H1 (cell line): ENCODE measurements around the gene CBFB. TPM values are rescaled to one million over a fixed set of nuclear protein-coding genes. Genes with fewer than 3 reads are reported as not detected.

ENCODE experiments used
- CTCF ChIA-PET: fragments of 300-600 bp; sonication (Branson Sonifier 250); formaldehyde crosslinking; loops from one replicate; lab custom pipeline; 2021; ENCODE audit not compliant: partially characterized antibody; lab: Charles Lee
- POLR2A ChIA-PET: fragments of 300-600 bp; sonication (Branson Sonifier 250); formaldehyde crosslinking; loops from one replicate; lab custom pipeline; 2021; ENCODE audit warnings: inconsistent platforms; ENCODE audit not compliant: partially characterized antibody; lab: Charles Lee
- DNase-seq, 2 experiments: peaks; one replicate each; pipeline versions ENCODE4 v3.0.0 to v3.0.0-alpha.2; 2010 to 2022; ENCODE audit warnings: low spot score in 2 of 2, low read depth in 1 of 2, mixed read lengths in 1 of 2
- FAIRE-seq: peaks from 2 replicates; lab custom pipeline; 2011; peaks lifted over from hg19 to GRCh38; lab: Jason Lieb, UNC
- H2AFZ ChIP-seq: 2 replicates; pipeline ENCODE4 v1.8.1; 2012; ENCODE audit warnings: low read length, inconsistent platforms
- H2AK5ac ChIP-seq: 2 replicates; pipeline ENCODE4 v1.6.1; 2013; ENCODE audit warnings: low read depth, low read length
- H2BK120ac ChIP-seq: replicated peaks from 2 replicates; pipeline ENCODE3; 2013; ENCODE audit warnings: low read depth, low read length, inconsistent platforms
- H2BK12ac ChIP-seq: 2 replicates; pipeline ENCODE4 v1.6.1; 2013; ENCODE audit warnings: low read depth, low read length
- H2BK15ac ChIP-seq: 2 replicates; pipeline ENCODE4 v1.6.1; 2013; ENCODE audit warnings: low read length
- H2BK20ac ChIP-seq: 2 replicates; pipeline ENCODE4 v1.6.1; 2013; ENCODE audit warnings: low read length
- H2BK5ac ChIP-seq: 2 replicates; pipeline ENCODE4 v1.6.1; 2013; ENCODE audit warnings: low read depth, low read length
- H3K14ac ChIP-seq: 2 replicates; pipeline ENCODE4 v1.6.1; 2013; ENCODE audit warnings: inconsistent platforms; ENCODE audit not compliant: insufficient read length
- H3K18ac ChIP-seq: 2 replicates; pipeline ENCODE4 v1.6.1; 2013; ENCODE audit warnings: low read length; ENCODE audit errors: extremely low read depth
- H3K23ac ChIP-seq: 2 replicates; pipeline ENCODE4 v1.6.1; 2013; ENCODE audit warnings: inconsistent platforms; ENCODE audit not compliant: insufficient read length
- H3K23me2 ChIP-seq: 2 replicates; pipeline ENCODE4 v1.6.1; 2013; ENCODE audit warnings: low read depth, low read length
- H3K27ac ChIP-seq: 2 replicates; pipeline ENCODE4 v1.6.1; 2011; ENCODE audit warnings: low read depth, low read length, inconsistent platforms
- H3K27me3 ChIP-seq, 4 experiments: replicated peaks in 1 of 4; 1 replicate in 1 of 4; 2 replicates in 3 of 4; pipeline versions ENCODE4 v1.6.1 to v1.8.1; 2011 to 2013; ENCODE audit warnings: low read length in 3 of 4, mild to moderate bottlenecking in 3 of 4, inconsistent platforms in 2 of 4, mixed read lengths in 2 of 4, moderate library complexity in 1 of 4; ENCODE audit not compliant: control insufficient read depth in 3 of 4, insufficient read depth in 3 of 4; ENCODE audit errors: extremely low read depth in 1 of 4
- H3K36me3 ChIP-seq, 4 experiments: 2 replicates each; pipeline versions ENCODE4 v1.6.1 to v1.8.1; 2011 to 2013; ENCODE audit warnings: mild to moderate bottlenecking in 4 of 4, low read length in 3 of 4, moderate library complexity in 2 of 4, control low read depth in 1 of 4, inconsistent platforms in 1 of 4; ENCODE audit not compliant: insufficient read depth in 4 of 4, control insufficient read depth in 2 of 4
- H3K4ac ChIP-seq: replicated peaks from 2 replicates; pipeline ENCODE3; 2013; ENCODE audit warnings: low read length, low read depth, mixed read lengths, inconsistent platforms; ENCODE audit not compliant: insufficient read length
- H3K4me1 ChIP-seq, 4 experiments: replicated peaks in 1 of 4; 1 replicate in 1 of 4; 2 replicates in 3 of 4; pipeline versions ENCODE4 v1.6.1 to v1.8.1; 2011 to 2013; ENCODE audit warnings: low read length in 3 of 4, inconsistent platforms in 2 of 4, mixed read lengths in 1 of 4; ENCODE audit not compliant: insufficient read depth in 4 of 4, control insufficient read depth in 3 of 4
- H3K4me2 ChIP-seq, 2 experiments: 2 replicates each; pipeline versions ENCODE4 v1.6.1 to v1.8.1; 2011 to 2013; ENCODE audit warnings: low read depth in 2 of 2, low read length in 2 of 2, control low read depth in 1 of 2, inconsistent platforms in 1 of 2, mild to moderate bottlenecking in 1 of 2; ENCODE audit not compliant: insufficient read depth in 1 of 2
- H3K4me3 ChIP-seq, 4 experiments: fragments of 200-600, 300-600 bp in 1 of 4; sonication (generic), shearing (Covaris generic), sonication (Bioruptor Twin) in 1 of 4; 2 replicates each; pipeline versions ENCODE4 v1.5.1 to v1.8.1; 2011 to 2016; ENCODE audit warnings: low read length in 4 of 4, low read depth in 3 of 4, control low read depth in 2 of 4, inconsistent platforms in 2 of 4, mild to moderate bottlenecking in 2 of 4, mixed read lengths in 1 of 4, moderate library complexity in 1 of 4; ENCODE audit not compliant: insufficient read depth in 2 of 4; ENCODE audit errors: extremely low read depth in 1 of 4
- H3K56ac ChIP-seq: replicated peaks from 2 replicates; pipeline ENCODE3; 2013; ENCODE audit warnings: low read depth, mild to moderate bottlenecking, mixed read lengths, low read length, inconsistent platforms; ENCODE audit not compliant: insufficient read length
- H3K79me1 ChIP-seq: 2 replicates; pipeline ENCODE4 v1.6.1; 2013; ENCODE audit warnings: low read depth, low read length, control low read depth
- H3K79me2 ChIP-seq, 2 experiments: 2 replicates each; pipeline versions ENCODE4 v1.6.1 to v1.8.1; 2012 to 2013; ENCODE audit warnings: low read length in 2 of 2, mild to moderate bottlenecking in 2 of 2, inconsistent platforms in 1 of 2; ENCODE audit not compliant: insufficient read depth in 2 of 2, control insufficient read depth in 1 of 2
- H3K9ac ChIP-seq, 4 experiments: replicated peaks in 1 of 4; 1 replicate in 1 of 4; 2 replicates in 3 of 4; pipeline versions ENCODE4 v1.6.1 to v1.8.1; 2011 to 2013; ENCODE audit warnings: low read depth in 3 of 4, low read length in 3 of 4, control low read depth in 2 of 4, mild to moderate bottlenecking in 2 of 4, moderate library complexity in 2 of 4, inconsistent platforms in 1 of 4; ENCODE audit errors: extremely low read depth in 1 of 4
- H3K9me3 ChIP-seq, 2 experiments: 2 replicates each; pipeline versions ENCODE4 v1.6.1 to v1.8.1; 2012 to 2013; ENCODE audit warnings: mild to moderate bottlenecking in 2 of 2, moderate library complexity in 2 of 2, control low read depth in 1 of 2, inconsistent platforms in 1 of 2, low read depth in 1 of 2, low read length in 1 of 2, mixed read lengths in 1 of 2; ENCODE audit not compliant: insufficient read depth in 2 of 2
- H4K20me1 ChIP-seq, 2 experiments: replicated peaks in 1 of 2; 2 replicates each; pipeline versions ENCODE3 to v1.8.1; 2011 to 2013; ENCODE audit warnings: inconsistent platforms in 2 of 2, low read length in 2 of 2, mild to moderate bottlenecking in 1 of 2; ENCODE audit not compliant: insufficient read depth in 2 of 2, control insufficient read depth in 1 of 2
- H4K5ac ChIP-seq: 2 replicates; pipeline ENCODE4 v1.6.1; 2013; ENCODE audit warnings: low read length, low read depth, mixed read lengths, inconsistent platforms; ENCODE audit not compliant: insufficient read length
- H4K8ac ChIP-seq: 2 replicates; pipeline ENCODE4 v1.8.0; 2013; ENCODE audit warnings: mild to moderate bottlenecking, moderate library complexity, low read length, inconsistent platforms; ENCODE audit not compliant: insufficient read depth; ENCODE audit errors: extremely low read depth
- H4K91ac ChIP-seq: replicated peaks from 2 replicates; pipeline ENCODE3; 2013; ENCODE audit warnings: low read length, mixed read lengths, inconsistent platforms; ENCODE audit not compliant: insufficient read length
- RAD21 ChIP-seq, 2 experiments: IDR thresholded peaks in 1 of 2; conservative IDR thresholded peaks in 1 of 2; 2 replicates each; pipeline ENCODE4 v1.6.1; 2011; ENCODE audit warnings: low read depth in 2 of 2, low read length in 2 of 2, improper control_type of control experiment in 1 of 2, inconsistent platforms in 1 of 2, mild to moderate bottlenecking in 1 of 2, moderate library complexity in 1 of 2
- WGBS, 2 experiments: shearing (Covaris generic) in 1 of 2; methylation state at CpG; one replicate each; pipeline versions ENCODE4 v1.1.6 to v1.1.7; 2013 to 2015; ENCODE audit warnings: low lambda C conversion rate in 2 of 2, mixed read lengths in 2 of 2, inconsistent platforms in 1 of 2, low coverage in 1 of 2, missing lambda C conversion rate in 1 of 2; ENCODE audit not compliant: insufficient replicate concordance in 2 of 2, insufficient coverage in 1 of 2, insufficient read length in 1 of 2; ENCODE audit errors: extremely low coverage in 1 of 2, missing lambda C conversion rate in 1 of 2; 5-methylcytosine and 5-hydroxymethylcytosine counted together
- polyA plus RNA-seq, 7 experiments: library from polyadenylated mRNA; depleted of rRNA in 3 of 7; stranded (reverse) in 5 of 7; unstranded in 2 of 7; fragments of >200 nt in 5 of 7; fragments of 200-250 nt in 2 of 7; gene quantifications; 1 replicate in 5 of 7; 2 replicates in 1 of 7; 4 replicates in 1 of 7; pipeline versions ENCODE4 v1.2.1 to v1.2.3, GENCODE V29; 2011 to 2013; ENCODE audit warnings: missing spikeins in 2 of 7, mixed read lengths in 2 of 7
- total RNA-seq: library from RNA; stranded (reverse); fragmentation: NEBNext Ultra II Directional; extraction: Animal tissue kit (Norgen Biotek cat#: 25700); gene quantifications from 2 replicates; pipeline ENCODE4 v1.2.1, GENCODE V29; 2021

The CBFB gene
- total and polyA plus RNA-seq, 2 of the 8 experiments (the other 6 are each of a cell fraction or from before 2014, with no cell fraction given) = 11.5 to 31.6 TPM

- Histone ChIP-seq H2BK12ac (no peak overlapping the region), H3K27me3 (peaks cover 16 to 32% (median 27%) of the 10 kb centered on the region in 4 experiments), H3K79me1 (no peaks in the 10 kb centered on the region), H2BK5ac (no peak overlapping the region), H3K4me1 (peaks cover 0 to 6% (median 4%) of the 10 kb centered on the region in 4 experiments; a peak in 4 of 7 replicates), H3K9me3 (no peaks in the 10 kb centered on the region), H3K4ac (no peak overlapping the region), H3K27ac (no peak overlapping the region), H3K18ac (no peak overlapping the region), H3K56ac (no peak overlapping the region), H4K91ac (no peak overlapping the region), H3K36me3 (no peaks in the 10 kb centered on the region), H2AFZ (no peak overlapping the region), H2BK20ac (no peak overlapping the region), H3K9ac (no peak overlapping the region), H4K20me1 (peaks cover 0 to 2% of the 10 kb centered on the region in 2 experiments), H3K23ac (no peak overlapping the region), H3K4me2 (no peak overlapping the region), H4K5ac (no peak overlapping the region), H2BK120ac (no peak overlapping the region)
- WGBS, 2 experiments = 100% methylated on average over 2 of the region's 2 CpGs; no CpG with 5 or more reads in 1 of the 2 experiments
- DNase-seq (no peak), FAIRE-seq (no peak)
- ChIA-PET POLR2A (interaction anchor here (1.5 kb wide), 1 partner anchor 35 kb away, joined by 3 read pairs; no protein-coding TSS in a partner anchor), CTCF (interaction anchor here (0.8 to 10.2 kb wide), 11 partner anchors 9 to 144 kb away, joined by 3 to 89 read pairs (median 3); no protein-coding TSS in a partner anchor)
- no peak for TF ChIP-seq RAD21 (IDR thresholded peaks at IDR 0.05 in 1 of 2, conservative IDR thresholded peaks at IDR 0.05 in 1 of 2; ENCODE audit: low read depth in 2 of 2, low read length in 2 of 2)
- TF ChIP-seq, all 59 proteins: peak for 0
- Histone ChIP-seq H2BK15ac (no peak overlapping the region), H3K79me2 (no peaks in the 10 kb centered on the region), H3K23me2 (peaks cover 11% of the 10 kb centered on the region; the same call in 1 of the 2 replicates), H4K8ac (no peak overlapping the region), H3K14ac (no peak overlapping the region), H2AK5ac (no peak overlapping the region), H3K4me3 (no peak overlapping the region)
Measured at GRCh38 chr16:67011274-67011673, 17.7 kb upstream of the CBFB start.
